Measurements from ENCODE around the gene MSANTD1.

DNA sequence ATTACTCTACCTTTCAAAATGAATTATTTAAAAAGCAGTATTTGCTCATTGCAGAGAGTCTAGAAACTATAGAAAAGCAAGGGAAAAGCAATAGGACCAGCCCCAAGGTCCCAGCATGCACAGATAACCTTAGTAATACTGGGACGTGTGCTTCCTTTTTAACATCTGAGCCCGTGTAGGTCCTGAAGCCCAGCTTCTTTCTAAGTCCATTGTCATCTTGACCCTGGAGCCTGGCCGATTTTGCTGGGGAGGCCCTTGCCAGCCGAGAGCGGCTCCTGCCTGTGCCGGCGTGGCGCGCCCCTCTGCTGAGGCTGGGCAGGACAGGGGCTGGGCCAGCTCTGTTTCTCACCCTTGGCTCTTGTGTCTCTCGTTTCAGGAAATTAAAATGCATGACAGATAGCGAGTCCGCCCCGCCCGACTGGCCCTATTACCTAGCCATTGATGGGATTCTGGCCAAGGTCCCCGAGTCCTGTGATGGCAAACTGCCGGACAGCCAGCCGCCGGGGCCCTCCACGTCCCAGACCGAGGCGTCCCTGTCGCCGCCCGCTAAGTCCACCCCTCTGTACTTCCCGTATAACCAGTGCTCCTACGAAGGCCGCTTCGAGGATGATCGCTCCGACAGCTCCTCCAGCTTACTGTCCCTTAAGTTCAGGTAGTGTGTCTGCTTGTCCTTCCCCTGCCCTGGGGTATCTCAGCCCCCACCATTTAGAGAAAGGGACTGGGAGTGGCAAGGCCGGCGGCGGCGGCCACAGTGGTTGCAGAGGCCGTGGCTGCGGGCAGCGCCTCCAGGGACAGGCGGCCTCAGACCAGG lies 4.1 kb downstream of the MSANTD1 start:
- TF ChIP-seq, protein P1, sequence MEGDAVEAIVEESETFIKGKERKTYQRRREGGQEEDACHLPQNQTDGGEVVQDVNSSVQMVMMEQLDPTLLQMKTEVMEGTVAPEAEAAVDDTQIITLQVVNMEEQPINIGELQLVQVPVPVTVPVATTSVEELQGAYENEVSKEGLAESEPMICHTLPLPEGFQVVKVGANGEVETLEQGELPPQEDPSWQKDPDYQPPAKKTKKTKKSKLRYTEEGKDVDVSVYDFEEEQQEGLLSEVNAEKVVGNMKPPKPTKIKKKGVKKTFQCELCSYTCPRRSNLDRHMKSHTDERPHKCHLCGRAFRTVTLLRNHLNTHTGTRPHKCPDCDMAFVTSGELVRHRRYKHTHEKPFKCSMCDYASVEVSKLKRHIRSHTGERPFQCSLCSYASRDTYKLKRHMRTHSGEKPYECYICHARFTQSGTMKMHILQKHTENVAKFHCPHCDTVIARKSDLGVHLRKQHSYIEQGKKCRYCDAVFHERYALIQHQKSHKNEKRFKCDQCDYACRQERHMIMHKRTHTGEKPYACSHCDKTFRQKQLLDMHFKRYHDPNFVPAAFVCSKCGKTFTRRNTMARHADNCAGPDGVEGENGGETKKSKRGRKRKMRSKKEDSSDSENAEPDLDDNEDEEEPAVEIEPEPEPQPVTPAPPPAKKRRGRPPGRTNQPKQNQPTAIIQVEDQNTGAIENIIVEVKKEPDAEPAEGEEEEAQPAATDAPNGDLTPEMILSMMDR (IDR thresholded peaks at IDR 0.05; ENCODE audit: insufficient read depth, low read depth, low read length): no peak
- no peak for TF ChIP-seq EZH2 (IDR thresholded peaks at IDR 0.05; ENCODE audit: insufficient read depth, low read length)
